HG02623 (cell line): ENCODE measurements around the gene CELF5.

ENCODE experiments used
- ATAC-seq: cut with Tn5 transposase; IDR thresholded peaks from one replicate; pipeline ENCODE4 v1.9.1; 2021; ENCODE audit warnings: moderate library complexity; ENCODE audit not compliant: unreplicated experiment

The CELF5 gene

DNA sequence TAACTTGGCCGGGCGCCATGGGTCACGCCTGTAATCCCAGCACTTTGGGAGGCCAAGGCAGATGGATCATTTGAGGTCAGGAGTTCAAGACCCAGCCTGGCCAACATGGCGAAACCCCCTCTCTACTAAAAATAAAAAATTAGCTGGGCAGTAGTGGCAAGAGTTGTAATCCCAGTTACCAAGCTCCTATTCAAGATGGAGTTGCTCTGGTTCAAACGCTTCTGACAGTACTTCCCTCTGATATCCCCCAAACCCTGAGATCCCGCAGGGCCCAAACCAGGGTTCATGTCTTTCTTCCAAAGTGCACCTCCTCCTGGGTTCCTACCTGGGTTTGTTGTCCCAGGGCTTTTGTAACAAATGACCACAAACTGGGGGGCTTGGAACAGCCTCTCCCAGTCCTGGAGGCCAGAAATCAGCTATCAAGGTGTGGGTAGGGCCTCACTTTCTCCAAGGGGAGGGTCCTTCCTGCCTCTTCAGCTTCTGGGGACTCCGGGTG, 13.7 kb downstream of the CELF5 start:
- no peak for ATAC-seq

- ATAC-seq: no peak
These were observed 14.9 kb downstream of the CELF5 start for GRCh38 chr19:3239367-3239766.

- no peak for ATAC-seq
These were observed 19.6 kb downstream of the CELF5 start for GRCh38 chr19:3243819-3244700.

GRCh38 chr19:3245050-3245449, 20.6 kb downstream of the CELF5 start:
- no peak for ATAC-seq

DNA sequence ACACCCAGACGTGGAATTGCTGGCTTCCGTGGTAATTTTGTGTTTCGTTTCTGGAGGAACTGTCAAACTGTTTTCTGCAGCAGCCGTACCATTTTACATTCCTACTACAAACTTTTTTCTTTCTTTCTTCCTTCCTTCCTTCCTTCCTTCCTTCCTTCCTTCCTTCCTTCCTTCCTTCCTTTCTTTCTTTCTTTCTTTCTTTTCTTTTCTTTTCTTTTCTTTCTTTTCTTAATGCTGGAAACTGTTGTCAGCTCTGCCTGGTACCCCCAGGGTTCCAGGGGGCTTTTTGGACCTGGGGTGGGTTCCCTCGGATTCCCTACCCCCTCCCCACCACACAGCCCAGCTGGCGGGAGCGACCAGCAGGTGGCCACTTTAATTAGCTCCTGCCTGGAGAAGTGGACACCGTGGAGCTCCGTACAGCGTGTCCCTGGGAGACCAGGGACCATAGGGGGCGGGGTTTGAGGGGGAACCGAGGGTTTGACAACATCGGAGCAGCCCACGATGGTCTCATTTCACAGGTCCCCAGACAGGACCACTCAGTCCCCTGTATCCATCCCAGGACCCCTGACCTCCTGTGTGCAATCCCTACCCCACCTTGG, 24.4 kb downstream of the CELF5 start:
- no peak for ATAC-seq

GRCh38 chr19:3249408-3249807, 24.9 kb downstream of the CELF5 start:
- no peak for ATAC-seq

- no peak for ATAC-seq
These were observed 26.2 kb downstream of the CELF5 start for GRCh38 chr19:3250675-3251074.

- no peak for ATAC-seq
These were observed 26.8 kb downstream of the CELF5 start for GRCh38 chr19:3251229-3251628.

DNA sequence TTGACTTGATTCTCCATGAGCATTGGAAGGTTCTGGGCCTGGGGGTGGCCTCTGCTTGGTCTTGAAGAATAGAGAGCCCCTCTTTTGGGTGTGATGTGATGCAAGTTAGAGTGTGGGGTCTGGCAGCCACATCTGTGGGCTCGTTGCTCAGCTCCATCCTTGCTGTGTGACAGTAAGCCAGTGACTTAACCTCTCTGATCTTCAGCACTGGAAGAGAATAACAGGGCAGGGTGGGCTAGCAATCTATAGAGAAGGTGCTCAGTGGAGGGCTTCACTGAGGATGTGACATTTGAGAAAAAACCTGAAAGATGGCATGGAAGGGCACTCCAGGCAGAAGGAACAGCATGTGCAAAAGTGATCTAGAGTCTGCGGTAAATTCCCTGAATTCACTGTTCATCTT, 28.2 kb downstream of the CELF5 start:
- no peak for ATAC-seq

GRCh38 chr19:3253270-3253669, 28.8 kb downstream of the CELF5 start:
- ATAC-seq: no peak

DNA sequence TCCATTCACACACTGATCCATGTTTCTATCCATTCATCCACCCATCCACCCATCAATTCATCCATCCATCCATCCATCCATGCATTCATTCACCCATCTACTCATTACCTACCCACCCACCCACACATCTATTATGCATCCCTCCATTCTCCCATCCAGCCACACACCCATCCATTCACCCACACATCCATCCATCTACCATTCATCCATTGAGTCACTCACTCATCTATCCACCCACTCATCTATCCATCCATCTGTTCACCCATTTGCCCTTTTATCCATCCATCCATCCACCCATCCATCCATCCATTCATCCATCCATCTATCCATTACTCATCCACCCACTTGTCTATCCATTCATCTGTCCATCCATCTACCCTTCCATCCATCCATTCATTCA, 30.1 kb downstream of the CELF5 start:
- no peak for ATAC-seq

DNA sequence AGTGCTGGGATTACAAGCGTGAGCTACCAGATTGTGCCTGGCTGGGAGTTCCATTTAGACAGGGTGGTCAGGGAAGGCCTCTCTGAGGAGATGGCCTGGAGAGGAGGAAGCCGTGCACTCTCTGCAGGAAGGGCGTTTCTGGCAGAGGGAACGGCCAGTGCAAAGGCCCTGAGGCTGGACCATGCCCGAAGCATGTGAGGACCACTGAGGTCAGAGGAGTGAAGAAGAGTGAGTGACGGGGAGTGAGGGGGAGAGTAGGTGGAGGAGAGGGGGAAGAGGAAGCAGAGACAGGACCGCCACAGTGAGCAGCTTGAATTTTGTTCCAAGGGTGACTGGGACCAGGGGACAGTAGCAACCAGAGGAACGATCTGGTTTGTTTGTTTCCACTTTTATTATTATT, 32.6 kb downstream of the CELF5 start:
- ATAC-seq: no peak

DNA sequence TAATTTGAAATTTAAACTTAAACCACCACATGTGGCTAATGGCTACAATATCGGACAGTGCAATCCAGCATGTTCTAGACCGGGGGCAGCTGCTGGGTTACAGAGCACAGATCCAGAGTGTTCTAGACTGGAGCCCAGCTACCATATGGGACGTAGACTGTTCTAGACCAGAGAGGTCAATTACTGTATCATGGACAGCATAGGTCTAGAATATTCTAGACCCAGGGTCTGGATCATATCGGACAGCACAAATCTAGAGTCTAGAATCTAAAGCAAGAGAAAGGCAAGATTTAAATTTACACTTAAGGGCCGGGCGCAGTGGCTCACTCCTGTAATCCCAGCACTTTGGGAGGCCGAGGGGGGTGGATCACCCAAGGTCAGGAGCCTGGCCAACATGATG, 37.9 kb downstream of the CELF5 start:
- no peak for ATAC-seq

DNA sequence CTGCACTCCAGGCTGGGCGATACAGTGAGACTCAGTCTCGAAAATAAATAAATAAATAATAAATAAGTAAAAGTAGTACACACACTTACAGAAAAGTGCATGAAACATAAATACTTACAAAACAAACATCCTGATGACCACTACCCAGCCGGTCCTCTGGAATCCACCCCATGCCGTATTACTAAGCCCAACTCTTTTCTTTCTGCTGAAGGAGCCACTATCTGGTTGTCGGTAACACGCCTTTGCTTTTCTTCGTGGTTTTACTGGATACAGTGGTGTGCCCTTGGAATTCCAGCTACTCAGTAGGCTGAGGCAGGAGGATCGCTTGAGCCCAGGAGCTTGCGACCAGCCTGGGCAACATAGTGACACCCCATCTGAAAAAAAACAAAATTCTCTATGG, 39.4 kb downstream of the CELF5 start:
- ATAC-seq: no peak

- ATAC-seq: no peak
These were observed 41.0 kb downstream of the CELF5 start for GRCh38 chr19:3265432-3265831.

GRCh38 chr19:3266092-3266693, 41.7 kb downstream of the CELF5 start:
- ATAC-seq: no peak

DNA sequence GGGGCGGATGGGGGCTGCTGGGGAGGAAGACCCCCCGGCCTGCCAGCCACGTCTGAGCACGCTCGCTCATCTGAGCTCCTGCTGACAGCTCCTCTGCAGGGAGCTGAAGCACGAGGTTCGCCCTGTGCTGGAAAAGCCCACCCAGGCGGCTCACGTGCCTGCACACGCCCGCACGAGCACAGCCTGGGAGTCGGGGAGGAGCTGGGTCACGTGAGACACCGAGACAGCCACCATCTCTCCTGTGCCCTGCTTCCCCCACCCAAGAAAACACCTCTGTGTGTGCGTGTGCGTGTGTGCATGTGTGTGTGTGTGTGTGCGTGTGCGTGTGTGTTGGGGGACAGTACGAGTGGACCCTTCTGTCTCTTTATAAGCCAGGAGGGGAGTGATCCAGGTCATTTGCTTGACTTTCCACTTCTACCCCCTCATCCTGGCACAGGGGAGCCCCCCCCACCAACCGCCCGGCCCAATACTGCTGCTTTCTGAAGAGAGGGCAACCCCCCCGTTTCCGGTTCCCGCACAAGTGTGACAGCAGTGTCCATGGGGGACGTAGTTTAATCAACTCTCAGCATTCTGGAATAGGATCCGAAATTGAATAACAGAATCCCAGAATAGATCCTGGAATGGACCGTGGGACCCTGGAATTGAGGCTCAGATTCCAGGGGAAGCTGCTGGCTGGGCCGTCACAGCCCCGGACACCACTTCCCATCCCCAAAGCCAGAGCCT, 42.5 kb downstream of the CELF5 start:
- no peak for ATAC-seq

DNA sequence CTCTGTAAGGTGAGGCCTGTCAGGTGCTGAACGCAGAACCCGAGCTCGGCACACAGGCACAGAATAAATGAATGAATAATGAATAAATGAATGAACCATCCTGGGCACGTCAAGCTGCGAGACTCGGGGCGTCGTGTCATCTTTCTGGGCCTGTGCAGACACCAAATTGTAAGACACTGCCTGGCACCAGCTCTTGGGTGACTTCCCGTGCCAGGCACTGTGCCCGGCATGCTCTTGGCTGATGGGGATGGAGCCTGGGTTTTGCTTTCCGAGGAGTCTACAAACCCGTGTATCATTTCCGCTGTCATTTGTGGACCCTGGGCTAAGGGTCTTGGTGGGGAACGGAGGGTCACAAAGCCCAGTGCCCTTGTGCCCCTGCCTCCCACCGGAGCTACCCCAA, 43.9 kb downstream of the CELF5 start:
- ATAC-seq: no peak

GRCh38 chr19:3268763-3269162, 44.3 kb downstream of the CELF5 start:
- ATAC-seq: no peak

GRCh38 chr19:3269916-3270671, 45.6 kb downstream of the CELF5 start:
- no peak for ATAC-seq

DNA sequence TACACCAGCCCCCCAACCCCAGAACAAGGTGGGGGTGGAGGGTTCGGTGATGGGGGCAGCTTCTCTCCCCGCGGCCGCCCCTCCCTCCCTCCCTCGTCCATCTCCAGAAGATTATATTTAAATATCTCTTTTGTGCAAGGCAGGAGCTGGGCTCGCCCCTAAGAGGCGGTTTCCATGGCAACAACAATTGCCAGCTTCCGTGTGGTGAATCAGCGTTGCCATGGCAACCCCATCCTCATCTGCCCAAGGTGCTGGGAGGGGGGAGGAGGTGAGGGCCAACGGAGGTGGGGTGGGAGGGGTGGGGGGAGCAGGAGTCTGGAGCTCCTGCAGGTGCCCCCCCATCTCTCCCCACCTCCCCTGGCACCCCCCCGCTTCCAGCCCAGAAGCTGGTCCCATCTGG, 46.4 kb downstream of the CELF5 start:
- no peak for ATAC-seq
